ENCODE results near the gene P4HA2.

P4HA2 gene

GRCh38 chr5:132264546-132265335 is 37.1 kb upstream of the P4HA2 start:
- no peak for DNase-seq (ENCODE audit: low spot score)

GRCh38 chr5:132263548-132264261 is 36.1 kb upstream of the P4HA2 start:
- no peak for DNase-seq (ENCODE audit: low spot score)

DNA sequence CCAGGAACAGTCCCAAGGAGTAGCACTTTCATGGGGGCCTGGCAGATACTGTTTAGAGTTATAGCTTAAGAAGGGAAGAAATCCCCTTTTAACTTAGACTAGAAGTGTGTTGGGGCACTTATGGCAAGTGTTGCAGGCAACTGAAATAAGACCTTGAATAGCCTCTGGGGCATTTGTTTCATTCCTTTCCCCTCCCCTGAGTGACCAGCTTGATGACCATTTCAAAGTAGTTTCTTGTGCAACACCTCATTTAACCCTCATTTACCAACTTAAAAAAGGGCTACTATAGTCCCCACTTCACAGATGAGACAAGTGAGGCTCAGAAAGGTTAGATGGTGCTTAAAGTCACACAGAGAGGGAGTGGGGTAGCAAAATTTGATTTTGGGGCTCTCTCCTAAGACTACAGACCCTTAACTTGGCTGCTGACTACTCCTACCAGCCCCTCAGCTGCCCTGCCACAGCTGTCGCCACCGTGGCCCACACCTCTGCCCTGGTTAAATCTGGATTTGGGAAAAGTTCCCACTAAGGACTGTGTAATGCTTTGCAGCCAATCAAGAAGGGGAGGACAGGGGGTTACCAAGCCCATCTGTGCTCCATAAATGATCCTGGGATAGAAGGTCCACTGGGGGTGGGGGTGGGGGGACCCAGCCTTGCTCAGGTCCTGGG is 35.4 kb upstream of the P4HA2 start:
- DNase-seq (ENCODE audit: low spot score), result no peak

GRCh38 chr5:132261881-132262845 is 34.5 kb upstream of the P4HA2 start:
- no peak for DNase-seq (ENCODE audit: low spot score)

DNA sequence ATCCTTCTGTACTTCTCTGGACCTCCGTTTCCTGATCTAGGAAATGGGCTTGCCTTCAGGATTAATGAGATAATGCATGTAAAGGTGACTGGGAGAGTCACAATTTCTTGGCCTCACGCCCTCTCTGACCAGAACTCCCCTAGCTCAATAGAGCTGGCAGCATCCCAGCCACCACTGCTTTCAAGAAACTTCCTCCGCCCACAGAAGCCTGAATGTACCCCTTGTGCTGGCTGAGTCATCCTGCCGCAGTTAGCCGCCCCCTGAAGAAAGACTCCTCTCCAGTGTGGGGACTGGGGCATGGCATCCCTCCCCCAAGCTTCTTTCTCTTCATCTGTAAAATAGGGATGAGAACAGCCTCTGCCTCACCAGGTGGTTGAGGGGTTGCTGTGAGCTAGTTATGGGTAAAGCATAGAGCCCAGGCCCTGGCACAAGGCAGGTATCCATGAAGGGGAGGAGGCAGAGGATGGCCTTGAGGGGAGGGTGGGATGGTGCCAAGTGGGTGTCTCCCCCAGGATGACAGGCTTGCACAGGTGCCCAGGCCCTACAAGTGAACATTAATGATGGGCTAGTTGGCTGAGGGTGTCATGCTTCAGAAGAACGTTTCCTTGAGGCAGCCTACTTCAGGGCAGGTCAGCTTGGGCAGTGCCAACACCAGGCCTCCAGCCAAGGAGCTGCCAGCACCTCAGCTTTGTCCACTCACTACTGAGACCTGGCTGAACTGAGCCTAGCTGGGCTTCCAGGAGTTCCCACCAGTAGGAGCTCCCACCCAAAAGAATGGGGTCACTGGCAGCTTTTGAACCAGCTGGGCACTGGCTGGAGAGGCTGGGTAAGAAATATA is 33.3 kb upstream of the P4HA2 start:
- no peak for DNase-seq (ENCODE audit: low spot score)

DNA sequence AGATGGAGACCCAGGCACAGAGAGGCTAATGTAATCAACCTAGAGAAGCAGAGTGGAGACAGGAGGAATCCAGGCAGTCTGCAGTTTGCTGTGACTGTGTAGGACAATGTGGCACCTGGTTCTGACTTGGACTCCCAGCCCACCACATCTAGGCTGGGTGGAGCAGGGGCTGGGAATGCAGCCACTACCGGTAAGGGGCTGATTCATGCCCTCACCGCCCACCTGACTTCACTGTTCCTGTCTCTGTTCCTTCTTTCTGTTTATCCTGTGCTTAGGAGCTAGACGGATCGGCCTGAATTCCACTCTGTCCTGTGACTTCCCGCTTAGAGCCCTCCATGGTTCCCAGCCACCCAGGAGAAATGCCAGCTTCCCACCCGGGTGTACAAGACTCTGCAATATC is 32.4 kb upstream of the P4HA2 start:
- no peak for DNase-seq (ENCODE audit: low spot score)

DNA sequence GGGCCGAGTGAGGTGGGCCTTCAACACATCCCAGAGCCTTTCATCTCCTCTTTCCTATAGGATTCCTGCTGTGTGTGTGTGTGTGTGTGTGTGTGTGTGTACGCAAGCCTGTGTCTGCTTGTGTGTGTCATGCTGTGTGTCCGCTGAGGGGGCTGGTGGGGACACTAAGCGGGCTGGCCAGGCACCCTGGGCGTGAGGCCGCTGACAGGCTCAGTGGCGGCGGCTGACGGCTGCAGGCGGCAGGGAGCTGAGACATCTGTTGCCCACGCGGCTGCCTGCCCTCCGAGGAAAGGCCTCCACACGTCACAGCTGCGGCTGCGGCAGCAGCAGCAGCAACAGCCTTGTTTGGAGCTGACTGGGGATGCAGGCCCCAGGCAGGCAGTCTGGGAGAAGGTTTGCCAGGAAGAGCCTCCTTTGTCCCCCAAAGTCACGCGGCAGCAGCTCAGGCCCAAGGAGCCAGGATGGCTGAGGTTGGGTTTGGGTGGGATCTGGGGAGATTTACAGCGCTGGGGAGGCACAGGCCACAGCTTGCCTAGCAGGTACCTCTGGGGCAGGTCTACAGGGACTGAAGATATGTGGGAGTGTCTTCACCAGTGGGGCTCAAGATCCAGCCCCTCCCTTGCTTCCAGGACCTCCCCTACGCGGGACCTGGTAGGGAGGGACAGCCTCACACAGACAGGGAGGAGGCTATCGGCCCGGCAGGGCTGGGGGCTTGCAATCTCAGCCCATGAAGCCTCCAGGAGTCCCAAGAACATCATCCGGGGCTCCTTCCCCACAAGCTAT is 31.6 kb upstream of the P4HA2 start:
- DNase-seq (ENCODE audit: low spot score), result no peak

GRCh38 chr5:132258102-132259068 is 30.7 kb upstream of the P4HA2 start:
- no peak for DNase-seq (ENCODE audit: low spot score)

DNA sequence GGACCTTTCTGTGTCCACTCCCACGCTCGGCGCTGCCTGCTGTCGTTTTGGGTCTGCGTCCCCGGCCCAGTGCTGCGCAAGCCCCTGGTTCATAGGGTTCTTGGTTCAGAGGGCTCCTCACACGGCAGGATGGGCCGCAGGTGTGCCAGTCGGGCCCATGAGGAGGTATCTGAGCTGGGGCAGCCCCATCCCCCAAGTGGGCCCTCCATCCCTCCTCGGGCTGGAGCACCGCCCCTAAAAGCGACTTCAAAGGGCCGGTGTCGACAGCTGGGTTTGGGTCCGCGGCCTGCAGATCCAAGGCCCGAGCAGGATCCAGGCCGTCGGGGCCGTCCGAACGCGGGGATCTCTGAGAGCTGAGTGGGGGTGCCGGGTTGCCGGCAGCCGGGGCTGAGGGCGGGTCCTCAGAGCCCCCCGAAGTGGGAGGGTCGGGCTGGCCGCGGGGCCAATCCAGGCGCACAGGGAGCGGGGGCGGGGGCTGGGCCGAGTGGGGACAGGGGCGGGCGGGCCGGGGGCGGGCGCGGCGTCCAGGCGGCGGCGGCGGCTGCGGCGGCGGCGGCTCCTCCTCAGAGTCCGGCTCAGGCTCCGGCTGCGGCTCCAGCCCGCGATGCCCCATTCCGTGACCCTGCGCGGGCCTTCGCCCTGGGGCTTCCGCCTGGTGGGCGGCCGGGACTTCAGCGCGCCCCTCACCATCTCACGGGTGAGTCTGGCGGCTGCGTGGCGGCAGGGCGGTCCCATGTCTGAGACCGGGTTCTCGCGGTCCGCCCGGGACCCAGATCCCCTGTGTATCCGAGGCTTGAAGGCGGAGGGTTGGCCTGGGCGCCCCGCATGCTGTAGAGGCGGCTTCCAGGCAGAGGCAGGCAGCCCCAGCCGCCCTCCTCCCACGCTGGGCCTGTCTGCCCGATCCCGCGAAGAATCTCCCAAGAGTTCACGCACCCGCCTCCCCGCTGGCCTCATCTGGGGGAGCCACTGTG is 29.8 kb upstream of the P4HA2 start, which contains the start of gene PDLIM4:
Gene PDLIM4 (plus strand): TSS at position 566 of the 971 bp plus-strand sequence. CDS start 39 bp downstream, at position 605.
- DNase-seq (ENCODE audit: low spot score), result no peak

GRCh38 chr5:132256783-132257130 is 29.1 kb upstream of the P4HA2 start:
- DNase-seq (ENCODE audit: low spot score), result no peak

- no peak for DNase-seq (ENCODE audit: low spot score)
Observed at GRCh38 chr5:132256086-132256782, 28.6 kb upstream of the P4HA2 start.

DNA sequence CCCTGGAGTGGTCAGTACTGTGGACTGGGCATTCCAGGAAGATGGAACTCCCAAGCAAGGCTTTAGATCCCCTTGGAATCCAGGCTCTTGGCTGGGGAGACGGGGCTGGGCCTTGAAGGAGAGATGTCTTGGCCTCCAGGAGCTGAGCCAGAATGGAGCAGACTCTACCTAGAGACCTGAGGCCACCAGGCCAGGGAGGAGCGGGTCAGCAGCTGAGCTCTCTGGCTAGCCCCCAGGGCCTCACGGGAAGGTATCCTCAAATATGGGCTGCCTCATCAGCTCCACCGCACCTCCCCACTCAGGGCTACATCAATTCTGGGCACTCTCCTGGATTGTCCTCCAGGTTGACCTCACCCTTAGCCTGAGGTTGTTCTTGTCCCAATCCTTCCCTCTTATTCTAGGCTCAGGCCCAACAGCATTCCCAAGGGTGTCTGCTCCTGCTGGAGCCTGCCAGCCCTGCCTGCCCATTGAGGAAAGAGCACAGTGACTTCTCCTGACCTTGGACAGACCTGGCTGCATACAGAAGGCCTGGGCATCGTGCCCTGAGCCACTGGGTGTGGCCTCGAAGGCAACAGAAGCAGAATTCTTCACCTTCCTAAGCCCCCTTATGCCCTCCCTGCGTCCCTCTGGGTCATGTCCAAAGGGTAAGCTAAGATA is 26.8 kb upstream of the P4HA2 start:
- DNase-seq (ENCODE audit: low spot score), result no peak

- no peak for DNase-seq (ENCODE audit: low spot score)
Observed at GRCh38 chr5:132253452-132254320, 26.0 kb upstream of the P4HA2 start.

DNA sequence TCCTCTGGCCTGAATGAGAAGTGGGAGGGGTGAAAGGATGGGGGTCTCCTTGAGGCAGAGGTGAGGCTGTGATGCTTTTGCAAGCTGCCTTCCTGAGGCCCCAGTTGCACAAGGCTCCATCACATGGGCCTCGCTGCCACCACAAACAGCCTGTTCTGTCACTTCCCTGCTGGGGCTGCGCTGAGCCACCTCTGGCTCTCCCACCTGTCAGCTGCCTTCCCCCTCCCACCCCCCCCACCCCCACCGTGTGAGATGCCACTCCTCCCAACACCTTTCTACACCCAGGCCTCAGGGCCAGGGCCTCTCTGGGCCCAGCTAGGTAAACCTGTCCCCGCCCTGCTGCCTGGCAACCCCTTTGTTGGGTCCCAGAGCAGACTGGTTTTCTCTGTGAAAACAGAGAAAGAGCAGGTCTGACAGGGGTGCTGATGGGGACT is 25.4 kb upstream of the P4HA2 start:
- DNase-seq (ENCODE audit: low spot score), result no peak

GRCh38 chr5:132251220-132251725 is 23.6 kb upstream of the P4HA2 start:
- DNase-seq (ENCODE audit: low spot score), result no peak
